Ovary (tissue), 3 donors: Measurements from ENCODE around the gene CENPB.

Experiments
- CTCF ChIP-seq, 3 donors: fragments of 450-650 bp in 2 of 3; fragments of 200-600 bp in 1 of 3; IDR thresholded peaks; one replicate each; pipeline versions ENCODE4 v1.5.1 to v1.8.0; 2016 to 2022; ENCODE audit warnings: antibody characterized with exemption in 3 of 3, mild to moderate bottlenecking in 1 of 3
- POLR2A ChIP-seq: fragments of 450-650 bp; IDR thresholded peaks from one replicate; pipeline ENCODE4 v1.6.1; 2017; ENCODE audit warnings: antibody characterized with exemption, mild to moderate bottlenecking, moderate library complexity
- donor health status: DM: no; HTN: no; CAD: no.

- TF ChIP-seq POLR2A (no peak), CTCF (IDR thresholded peaks at IDR 0.05) (no peak)
Observed at GRCh38 chr20:3748073-3748472, 38.5 kb downstream of the CENPB start.
